Measurements from ENCODE around the gene OGDH. TPM values are rescaled to one million over a fixed set of nuclear protein-coding genes. Genes with fewer than 3 reads are reported as not detected.

The OGDH gene
- total and polyA plus RNA-seq, 2 of the 13 experiments (the other 11 are each of a cell fraction or from before 2014, with no cell fraction given) = 17.4 to 25.4 TPM

GRCh38 chr7:44664780-44665461 is 58.5 kb downstream of the OGDH start:
- in situ Hi-C loops (cut with HindIII; ENCODE audit: extremely low pct_ligation_motif_present, low pct_unique_long_range_greater_than_20kb) = no loop called here

More at GRCh38 chr7:44664780-44665461, 58.5 kb downstream of the OGDH start:
- peaks cover 6% of the 10 kb centered on the region; the same call in 1 of the 2 replicates for H3K9me3 ChIP-seq (ENCODE audit: low read length)
- H3K4me3 ChIP-seq (replicated peaks in 1 of 3; ENCODE audit: insufficient read depth in 1 of 3, low read depth in 2 of 3, low read length in 3 of 3) = no peak overlapping the region
- no peaks in the 10 kb centered on the region for H3K79me2 ChIP-seq (ENCODE audit: insufficient read depth, low read length)
- no peak overlapping the region for H3K4me2 ChIP-seq (ENCODE audit: low read depth, low read length)
- no TSS peak for BruUV-seq (replicated peaks)
- WGBS (ENCODE audit: low lambda C conversion rate) = 74% methylated on average over 4 of the region's 4 CpGs
- ChIA-PET CTCF (ENCODE audit: low intra/inter-chr PET ratio, low total read pairs) (no interaction called here), POLR2A (no interaction called here)
- no peak for TF ChIP-seq RERE (CRISPR knock-in tag; IDR thresholded peaks at IDR 0.05; ENCODE audit: low read depth)
- TF ChIP-seq ZNF776 (CRISPR knock-in tag; IDR thresholded peaks at IDR 0.05) = no peak
- no peak for TF ChIP-seq PRPF4 (IDR thresholded peaks at IDR 0.05; ENCODE audit: low read depth, low read length, poor library complexity, severe bottlenecking)
- TF ChIP-seq ZNF317 (CRISPR knock-in tag; IDR thresholded peaks at IDR 0.05) = no peak
- peak; percentile 43; the same call in 1 of the 2 replicates for TF ChIP-seq SRF (IDR thresholded peaks at IDR 0.05; ENCODE audit: low read depth, low read length)
- TF ChIP-seq SNAI1 (CRISPR knock-in tag; IDR thresholded peaks at IDR 0.05; ENCODE audit: borderline replicate concordance) = no peak
- no peak for TF ChIP-seq ZNF543 (CRISPR knock-in tag; IDR thresholded peaks at IDR 0.05)
- TF ChIP-seq CEBPB (IDR thresholded peaks at IDR 0.05; ENCODE audit: borderline replicate concordance, low read depth, low read length) = 0 out of 2 replicates have a peak, but pooled peaks have one; percentile 3
- H3K27me3 ChIP-seq (ENCODE audit: control insufficient read depth in 1 of 2, insufficient read depth in 2 of 2, low read length in 2 of 2) = no peaks in the 10 kb centered on the region
- H3K36me3 ChIP-seq (replicated peaks in 1 of 2; ENCODE audit: control insufficient read depth in 1 of 2, insufficient read depth in 2 of 2, low read length in 2 of 2) = peaks cover 0 to 23% of the 10 kb centered on the region in 2 experiments; a peak in 4 of 5 replicates
- FAIRE-seq (peak; percentile 21), DNase-seq (ENCODE audit: low spot score) (peak; percentile 16), ATAC-seq (peak; percentile 51)
- intact Hi-C loops (cut with micrococcal nuclease; ENCODE audit: unreplicated experiment) = no loop called here
- no peak overlapping the region for H3K9ac ChIP-seq (ENCODE audit: insufficient read depth, low read depth, low read length)
- peaks cover 11% of the 10 kb centered on the region; the same call in 1 of the 2 replicates for H3K4me1 ChIP-seq (ENCODE audit: insufficient read depth, low read length)
- H2AFZ ChIP-seq (ENCODE audit: low read length) = no peak overlapping the region
- H4K20me1 ChIP-seq (ENCODE audit: insufficient read depth, low read length) = no peaks in the 10 kb centered on the region
- H3K27ac ChIP-seq (ENCODE audit: extremely low read length, insufficient read depth, low read length) = no peak overlapping the region
